Measurements from ENCODE around the gene CAMK2G. TPM values are rescaled to one million over a fixed set of nuclear protein-coding genes. Genes with fewer than 3 reads are reported as not detected.
"Not testable (repeated sequence)": the region's sequence is repeated elsewhere in the genome, so short reads cannot be mapped to it uniquely, and the experiment has no call there.

The CAMK2G gene
- total and polyA plus RNA-seq, 2 experiments from 2014 or later, result 30.6 to 34.1 TPM

DNA sequence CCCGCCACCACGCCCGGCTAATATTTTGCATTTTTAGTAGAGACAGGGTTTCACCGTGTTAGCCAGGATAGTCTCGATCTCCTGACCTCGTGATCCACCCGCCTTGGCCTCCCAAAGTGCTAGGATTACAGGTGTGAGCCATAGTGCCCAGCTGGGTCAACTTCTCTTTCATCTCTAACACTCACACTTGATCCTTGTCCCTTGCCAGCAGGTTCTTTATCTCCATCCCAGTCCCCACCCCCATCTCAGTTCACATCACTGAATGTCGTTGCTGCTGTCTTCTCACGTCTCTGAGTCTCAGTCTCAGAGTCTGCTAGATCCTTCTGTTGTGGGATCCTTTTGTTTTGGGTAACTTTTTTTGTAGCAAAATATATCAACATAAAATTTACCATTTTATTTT, 21.0 kb upstream of the CAMK2G start:
- not testable (repeated sequence) for H3K27me3 Mint-ChIP-seq (ENCODE audit: insufficient read depth, low read depth, poor library complexity); H3K27ac Mint-ChIP-seq; H3K36me3 Mint-ChIP-seq (ENCODE audit: low read depth); H3K36me3 ChIP-seq (ENCODE audit: insufficient read depth); H3K27ac ChIP-seq (ENCODE audit: low read depth); H3K4me2 ChIP-seq; H3K4me1 Mint-ChIP-seq; H3K4me1 ChIP-seq (ENCODE audit: insufficient read depth); H3K4me3 ChIP-seq; H2AFZ ChIP-seq; ATAC-seq; H3K4me3 Mint-ChIP-seq; H3K27me3 ChIP-seq (ENCODE audit: insufficient read depth); DNase-seq (ENCODE audit: low spot score); H3K79me2 ChIP-seq (replicated peaks; ENCODE audit: insufficient read depth); H4K20me1 ChIP-seq (replicated peaks; ENCODE audit: insufficient read depth); H3F3A ChIP-seq (replicated peaks; ENCODE audit: low read depth); H3K9me2 ChIP-seq (ENCODE audit: insufficient read depth); H3K9me3 Mint-ChIP-seq

DNA sequence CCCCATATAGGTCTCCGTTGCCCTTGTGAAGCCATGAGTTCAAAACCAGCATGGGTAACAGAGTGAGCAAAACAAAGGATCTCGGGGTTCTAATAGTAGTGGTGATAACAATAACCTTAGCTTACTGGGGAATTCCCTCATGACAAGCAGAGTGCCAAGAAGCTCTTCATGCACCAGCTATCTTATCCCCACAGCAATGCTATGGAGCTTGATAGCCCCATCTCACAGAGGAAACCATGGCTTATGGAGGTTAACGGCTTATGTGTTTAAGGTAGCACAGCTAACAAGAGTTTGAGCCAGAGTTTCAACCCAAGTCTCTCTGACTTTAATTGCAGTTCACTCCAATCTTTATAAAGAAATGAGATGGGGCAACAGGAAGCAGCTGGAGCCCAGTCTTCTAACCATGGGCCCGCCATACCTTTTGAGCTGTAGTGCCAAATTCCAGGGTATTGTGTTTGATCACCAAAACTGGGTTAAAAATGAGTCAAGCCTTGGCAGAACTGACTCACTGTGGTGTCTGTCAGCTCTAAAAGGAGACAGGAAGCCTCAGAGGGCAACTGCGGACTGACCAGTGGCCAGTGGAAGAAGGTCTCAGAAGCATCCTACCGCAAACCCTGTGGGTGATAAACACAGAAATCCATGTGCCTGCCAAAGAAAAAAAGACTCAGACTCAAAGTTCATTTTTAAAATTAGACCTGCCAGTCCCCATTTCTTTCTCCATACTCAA, 20.1 kb upstream of the CAMK2G start:
- no peaks in the 10 kb centered on the region for H3K36me3 Mint-ChIP-seq (ENCODE audit: low read depth)
- ATAC-seq (no peak), DNase-seq (ENCODE audit: low spot score) (no peak)

More for the DNA sequence above, 20.1 kb upstream of the CAMK2G start:
- Histone ChIP-seq H3K79me2 (replicated peaks; ENCODE audit: insufficient read depth) (no peaks in the 10 kb centered on the region), H4K20me1 (replicated peaks; ENCODE audit: insufficient read depth) (no peaks in the 10 kb centered on the region), H3K27ac (ENCODE audit: low read depth) (no peak overlapping the region), H3K4me2 (no peak overlapping the region), H3K27me3 (ENCODE audit: insufficient read depth) (no peaks in the 10 kb centered on the region), H3K4me1 (ENCODE audit: insufficient read depth) (no peaks in the 10 kb centered on the region), H3K36me3 (ENCODE audit: insufficient read depth) (no peaks in the 10 kb centered on the region), H3K9me2 (ENCODE audit: insufficient read depth) (no peaks in the 10 kb centered on the region), H3F3A (replicated peaks; ENCODE audit: low read depth) (no peaks in the 10 kb centered on the region), H3K4me3 (no peak overlapping the region), H2AFZ (peak overlapping the region; percentile 32; the same call in 1 of the 2 replicates)
- H3K4me3 Mint-ChIP-seq, result no peak overlapping the region
- H3K27me3 Mint-ChIP-seq (ENCODE audit: insufficient read depth, low read depth, poor library complexity), result peaks cover 6% of the 10 kb centered on the region
- no peak overlapping the region for H3K27ac Mint-ChIP-seq
- H3K9me3 Mint-ChIP-seq, result no peaks in the 10 kb centered on the region
- no peak for TF ChIP-seq EZH2phosphoT487 (IDR thresholded peaks at IDR 0.05; ENCODE audit: unreplicated experiment)
- TF ChIP-seq, protein P1, sequence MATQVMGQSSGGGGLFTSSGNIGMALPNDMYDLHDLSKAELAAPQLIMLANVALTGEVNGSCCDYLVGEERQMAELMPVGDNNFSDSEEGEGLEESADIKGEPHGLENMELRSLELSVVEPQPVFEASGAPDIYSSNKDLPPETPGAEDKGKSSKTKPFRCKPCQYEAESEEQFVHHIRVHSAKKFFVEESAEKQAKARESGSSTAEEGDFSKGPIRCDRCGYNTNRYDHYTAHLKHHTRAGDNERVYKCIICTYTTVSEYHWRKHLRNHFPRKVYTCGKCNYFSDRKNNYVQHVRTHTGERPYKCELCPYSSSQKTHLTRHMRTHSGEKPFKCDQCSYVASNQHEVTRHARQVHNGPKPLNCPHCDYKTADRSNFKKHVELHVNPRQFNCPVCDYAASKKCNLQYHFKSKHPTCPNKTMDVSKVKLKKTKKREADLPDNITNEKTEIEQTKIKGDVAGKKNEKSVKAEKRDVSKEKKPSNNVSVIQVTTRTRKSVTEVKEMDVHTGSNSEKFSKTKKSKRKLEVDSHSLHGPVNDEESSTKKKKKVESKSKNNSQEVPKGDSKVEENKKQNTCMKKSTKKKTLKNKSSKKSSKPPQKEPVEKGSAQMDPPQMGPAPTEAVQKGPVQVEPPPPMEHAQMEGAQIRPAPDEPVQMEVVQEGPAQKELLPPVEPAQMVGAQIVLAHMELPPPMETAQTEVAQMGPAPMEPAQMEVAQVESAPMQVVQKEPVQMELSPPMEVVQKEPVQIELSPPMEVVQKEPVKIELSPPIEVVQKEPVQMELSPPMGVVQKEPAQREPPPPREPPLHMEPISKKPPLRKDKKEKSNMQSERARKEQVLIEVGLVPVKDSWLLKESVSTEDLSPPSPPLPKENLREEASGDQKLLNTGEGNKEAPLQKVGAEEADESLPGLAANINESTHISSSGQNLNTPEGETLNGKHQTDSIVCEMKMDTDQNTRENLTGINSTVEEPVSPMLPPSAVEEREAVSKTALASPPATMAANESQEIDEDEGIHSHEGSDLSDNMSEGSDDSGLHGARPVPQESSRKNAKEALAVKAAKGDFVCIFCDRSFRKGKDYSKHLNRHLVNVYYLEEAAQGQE (IDR thresholded peaks at IDR 0.05; ENCODE audit: unreplicated experiment), result no peak
- no peak for TF ChIP-seq ZNF114 (CRISPR knock-in tag; IDR thresholded peaks at IDR 0.05)
- no peak for TF ChIP-seq JUNB (IDR thresholded peaks at IDR 0.05; ENCODE audit: unreplicated experiment)
- no peak for TF ChIP-seq EZH2 (IDR thresholded peaks at IDR 0.05; ENCODE audit: low read depth, unreplicated experiment)
- TF ChIP-seq NANOG (IDR thresholded peaks at IDR 0.05; ENCODE audit: borderline replicate concordance), result no peak
- TF ChIP-seq, protein P2, sequence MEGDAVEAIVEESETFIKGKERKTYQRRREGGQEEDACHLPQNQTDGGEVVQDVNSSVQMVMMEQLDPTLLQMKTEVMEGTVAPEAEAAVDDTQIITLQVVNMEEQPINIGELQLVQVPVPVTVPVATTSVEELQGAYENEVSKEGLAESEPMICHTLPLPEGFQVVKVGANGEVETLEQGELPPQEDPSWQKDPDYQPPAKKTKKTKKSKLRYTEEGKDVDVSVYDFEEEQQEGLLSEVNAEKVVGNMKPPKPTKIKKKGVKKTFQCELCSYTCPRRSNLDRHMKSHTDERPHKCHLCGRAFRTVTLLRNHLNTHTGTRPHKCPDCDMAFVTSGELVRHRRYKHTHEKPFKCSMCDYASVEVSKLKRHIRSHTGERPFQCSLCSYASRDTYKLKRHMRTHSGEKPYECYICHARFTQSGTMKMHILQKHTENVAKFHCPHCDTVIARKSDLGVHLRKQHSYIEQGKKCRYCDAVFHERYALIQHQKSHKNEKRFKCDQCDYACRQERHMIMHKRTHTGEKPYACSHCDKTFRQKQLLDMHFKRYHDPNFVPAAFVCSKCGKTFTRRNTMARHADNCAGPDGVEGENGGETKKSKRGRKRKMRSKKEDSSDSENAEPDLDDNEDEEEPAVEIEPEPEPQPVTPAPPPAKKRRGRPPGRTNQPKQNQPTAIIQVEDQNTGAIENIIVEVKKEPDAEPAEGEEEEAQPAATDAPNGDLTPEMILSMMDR (conservative IDR thresholded peaks at IDR 0.05; ENCODE audit: low read depth in 2 of 2), result no peak
- TF ChIP-seq, protein P3, sequence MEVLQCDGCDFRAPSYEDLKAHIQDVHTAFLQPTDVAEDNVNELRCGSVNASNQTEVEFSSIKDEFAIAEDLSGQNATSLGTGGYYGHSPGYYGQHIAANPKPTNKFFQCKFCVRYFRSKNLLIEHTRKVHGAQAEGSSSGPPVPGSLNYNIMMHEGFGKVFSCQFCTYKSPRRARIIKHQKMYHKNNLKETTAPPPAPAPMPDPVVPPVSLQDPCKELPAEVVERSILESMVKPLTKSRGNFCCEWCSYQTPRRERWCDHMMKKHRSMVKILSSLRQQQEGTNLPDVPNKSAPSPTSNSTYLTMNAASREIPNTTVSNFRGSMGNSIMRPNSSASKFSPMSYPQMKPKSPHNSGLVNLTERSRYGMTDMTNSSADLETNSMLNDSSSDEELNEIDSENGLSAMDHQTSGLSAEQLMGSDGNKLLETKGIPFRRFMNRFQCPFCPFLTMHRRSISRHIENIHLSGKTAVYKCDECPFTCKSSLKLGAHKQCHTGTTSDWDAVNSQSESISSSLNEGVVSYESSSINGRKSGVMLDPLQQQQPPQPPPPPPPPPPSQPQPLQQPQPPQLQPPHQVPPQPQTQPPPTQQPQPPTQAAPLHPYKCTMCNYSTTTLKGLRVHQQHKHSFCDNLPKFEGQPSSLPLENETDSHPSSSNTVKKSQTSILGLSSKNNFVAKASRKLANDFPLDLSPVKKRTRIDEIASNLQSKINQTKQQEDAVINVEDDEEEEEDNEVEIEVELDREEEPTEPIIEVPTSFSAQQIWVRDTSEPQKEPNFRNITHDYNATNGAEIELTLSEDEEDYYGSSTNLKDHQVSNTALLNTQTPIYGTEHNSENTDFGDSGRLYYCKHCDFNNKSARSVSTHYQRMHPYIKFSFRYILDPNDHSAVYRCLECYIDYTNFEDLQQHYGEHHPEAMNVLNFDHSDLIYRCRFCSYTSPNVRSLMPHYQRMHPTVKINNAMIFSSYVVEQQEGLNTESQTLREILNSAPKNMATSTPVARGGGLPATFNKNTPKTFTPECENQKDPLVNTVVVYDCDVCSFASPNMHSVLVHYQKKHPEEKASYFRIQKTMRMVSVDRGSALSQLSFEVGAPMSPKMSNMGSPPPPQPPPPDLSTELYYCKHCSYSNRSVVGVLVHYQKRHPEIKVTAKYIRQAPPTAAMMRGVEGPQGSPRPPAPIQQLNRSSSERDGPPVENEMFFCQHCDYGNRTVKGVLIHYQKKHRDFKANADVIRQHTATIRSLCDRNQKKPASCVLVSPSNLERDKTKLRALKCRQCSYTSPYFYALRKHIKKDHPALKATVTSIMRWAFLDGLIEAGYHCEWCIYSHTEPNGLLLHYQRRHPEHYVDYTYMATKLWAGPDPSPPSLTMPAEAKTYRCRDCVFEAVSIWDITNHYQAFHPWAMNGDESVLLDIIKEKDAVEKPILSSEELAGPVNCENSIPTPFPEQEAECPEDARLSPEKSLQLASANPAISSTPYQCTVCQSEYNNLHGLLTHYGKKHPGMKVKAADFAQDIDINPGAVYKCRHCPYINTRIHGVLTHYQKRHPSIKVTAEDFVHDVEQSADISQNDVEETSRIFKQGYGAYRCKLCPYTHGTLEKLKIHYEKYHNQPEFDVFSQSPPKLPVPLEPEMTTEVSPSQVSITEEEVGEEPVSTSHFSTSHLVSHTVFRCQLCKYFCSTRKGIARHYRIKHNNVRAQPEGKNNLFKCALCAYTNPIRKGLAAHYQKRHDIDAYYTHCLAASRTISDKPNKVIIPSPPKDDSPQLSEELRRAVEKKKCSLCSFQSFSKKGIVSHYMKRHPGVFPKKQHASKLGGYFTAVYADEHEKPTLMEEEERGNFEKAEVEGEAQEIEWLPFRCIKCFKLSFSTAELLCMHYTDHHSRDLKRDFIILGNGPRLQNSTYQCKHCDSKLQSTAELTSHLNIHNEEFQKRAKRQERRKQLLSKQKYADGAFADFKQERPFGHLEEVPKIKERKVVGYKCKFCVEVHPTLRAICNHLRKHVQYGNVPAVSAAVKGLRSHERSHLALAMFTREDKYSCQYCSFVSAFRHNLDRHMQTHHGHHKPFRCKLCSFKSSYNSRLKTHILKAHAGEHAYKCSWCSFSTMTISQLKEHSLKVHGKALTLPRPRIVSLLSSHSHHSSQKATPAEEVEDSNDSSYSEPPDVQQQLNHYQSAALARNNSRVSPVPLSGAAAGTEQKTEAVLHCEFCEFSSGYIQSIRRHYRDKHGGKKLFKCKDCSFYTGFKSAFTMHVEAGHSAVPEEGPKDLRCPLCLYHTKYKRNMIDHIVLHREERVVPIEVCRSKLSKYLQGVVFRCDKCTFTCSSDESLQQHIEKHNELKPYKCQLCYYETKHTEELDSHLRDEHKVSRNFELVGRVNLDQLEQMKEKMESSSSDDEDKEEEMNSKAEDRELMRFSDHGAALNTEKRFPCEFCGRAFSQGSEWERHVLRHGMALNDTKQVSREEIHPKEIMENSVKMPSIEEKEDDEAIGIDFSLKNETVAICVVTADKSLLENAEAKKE (CRISPR knock-in tag; IDR thresholded peaks at IDR 0.05), result no peak
- TF ChIP-seq POLR2AphosphoS5 (IDR thresholded peaks at IDR 0.05; ENCODE audit: low read depth), result no peak
- no peak for TF ChIP-seq STAT1 (IDR thresholded peaks at IDR 0.05; ENCODE audit: unreplicated experiment)
- peaks cover 3% of the 10 kb centered on the region; the same call in 2 of the 3 replicates for H3K4me1 Mint-ChIP-seq

All from GM23338 (cell line).